GM19023 (cell line): ENCODE measurements around the gene OR7C1.
"Not testable (repeated sequence)": the region's sequence is repeated elsewhere in the genome, so short reads cannot be mapped to it uniquely, and the experiment has no call there.

Experiments used
- ATAC-seq: cut with Tn5 transposase; IDR thresholded peaks from one replicate; pipeline ENCODE4 v1.9.1; 2021; ENCODE audit warnings: mild to moderate bottlenecking, moderate library complexity; ENCODE audit not compliant: unreplicated experiment

The OR7C1 gene

DNA sequence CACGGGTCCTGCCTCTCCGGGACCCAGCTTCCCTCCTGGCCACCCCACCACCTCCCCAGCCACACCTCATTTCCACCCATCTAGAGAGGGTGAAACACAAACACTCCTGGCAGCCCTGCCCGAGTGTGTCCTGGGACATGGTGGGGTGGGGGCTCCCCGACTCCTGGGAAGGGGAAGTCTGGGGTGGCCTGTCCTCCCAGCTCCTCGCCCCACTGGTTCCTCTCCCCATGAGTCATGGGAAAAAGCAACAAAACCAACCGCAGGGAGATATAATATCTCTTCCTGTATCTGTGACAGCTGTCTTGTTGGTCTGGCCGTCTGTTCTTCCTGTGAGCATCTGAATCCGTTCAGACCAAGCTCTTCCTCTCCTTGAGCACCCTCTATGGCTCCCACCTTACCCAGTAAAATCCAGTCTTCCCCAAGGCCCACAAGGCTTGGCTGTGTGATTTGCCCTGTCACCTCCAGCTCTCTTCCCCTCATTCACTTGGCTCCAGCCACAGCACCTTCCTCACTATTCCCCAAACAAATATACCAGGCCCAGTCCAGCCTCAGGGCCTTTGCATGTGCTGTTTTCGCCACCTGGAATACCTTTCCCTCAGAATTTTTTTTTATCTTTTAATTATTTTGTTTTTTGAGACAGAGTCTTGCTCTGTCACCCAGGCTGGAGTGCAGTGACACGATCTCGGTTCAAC is 49.7 kb downstream of the OR7C1 start:
- ATAC-seq: not testable (repeated sequence)

DNA sequence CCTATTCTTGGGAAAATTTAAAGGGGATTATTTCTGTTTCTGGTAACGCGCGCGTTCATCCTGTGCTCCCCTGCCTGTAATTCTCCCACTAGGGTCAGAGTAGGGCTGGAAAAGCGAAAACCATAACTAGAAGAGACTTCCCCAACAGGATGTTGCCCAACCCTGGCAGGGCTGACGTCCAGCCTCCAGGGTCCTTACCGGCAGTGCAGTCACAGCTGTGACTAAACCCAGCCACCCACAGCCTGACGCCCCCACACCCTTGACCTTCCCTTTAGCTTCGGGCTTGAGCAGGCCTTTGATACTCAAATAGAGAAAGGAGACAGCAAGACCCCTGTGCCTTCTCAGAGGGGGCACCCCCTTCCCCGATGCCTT is 50.3 kb downstream of the OR7C1 start:
- not testable (repeated sequence) for ATAC-seq

DNA sequence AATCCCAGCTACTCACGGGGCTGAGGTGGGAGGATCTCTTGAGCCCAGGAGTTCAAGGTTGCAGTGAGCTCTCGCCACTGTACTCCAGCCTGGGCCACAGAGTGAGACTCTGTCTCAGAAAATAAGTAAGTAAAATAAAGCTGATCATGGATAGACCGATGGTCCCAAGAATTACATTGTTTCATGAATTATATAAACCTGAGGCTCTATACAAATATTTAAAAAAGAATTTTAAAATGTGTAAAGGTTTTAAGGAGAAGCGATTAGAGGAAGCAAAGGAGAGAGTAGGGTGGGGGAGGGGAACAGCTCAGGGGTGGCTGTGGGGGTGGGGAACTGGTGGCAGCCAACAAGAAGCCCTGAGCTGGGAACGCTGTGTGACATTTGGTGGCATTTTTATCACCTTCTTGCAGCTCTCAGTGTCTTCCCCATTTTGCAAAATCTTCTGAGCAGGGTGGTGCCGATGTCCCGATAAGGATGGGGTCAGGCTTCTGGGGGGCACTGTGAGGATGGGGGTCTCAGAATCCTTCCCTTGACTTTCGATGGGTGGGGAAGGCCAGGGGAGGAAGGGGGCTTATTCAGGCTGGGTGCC is 51.5 kb downstream of the OR7C1 start:
- not testable (repeated sequence) for ATAC-seq

DNA sequence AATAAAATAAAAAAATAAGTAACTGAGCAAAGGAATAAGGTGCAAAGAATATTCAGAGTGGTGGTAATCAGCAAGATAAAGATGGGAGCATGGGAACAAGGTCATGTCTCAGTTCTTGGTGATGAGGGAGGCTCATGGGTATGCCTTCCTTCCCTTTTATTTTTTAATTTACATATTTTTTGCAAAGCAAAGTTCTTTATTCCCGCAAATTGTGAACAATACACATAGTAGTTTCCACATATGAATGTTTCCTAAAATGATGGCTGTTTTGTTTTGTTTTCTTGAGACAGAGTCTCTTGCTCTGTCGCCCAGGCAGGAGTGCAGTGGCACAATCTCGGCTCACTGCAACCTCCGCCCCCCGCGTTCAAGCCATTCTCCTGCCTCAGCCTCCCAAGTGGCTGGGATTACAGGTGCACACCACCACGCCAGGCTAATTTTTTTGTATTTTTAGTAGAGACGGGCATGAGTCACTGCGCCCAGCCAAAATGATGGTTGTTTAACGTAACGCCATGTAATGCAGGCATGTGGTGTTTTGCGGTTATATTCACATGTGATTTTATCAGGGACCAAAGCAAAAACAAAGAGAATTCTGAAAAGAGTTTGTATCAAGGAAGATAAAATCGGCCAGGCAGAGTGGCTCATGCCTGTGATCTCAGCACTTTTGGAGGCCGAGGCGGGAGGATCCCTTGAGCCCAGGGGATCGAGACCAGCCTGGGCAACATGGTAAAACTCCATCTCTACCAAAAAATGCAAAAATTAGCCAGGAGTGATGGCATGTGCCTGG is 52.2 kb downstream of the OR7C1 start:
- no peak for ATAC-seq

DNA sequence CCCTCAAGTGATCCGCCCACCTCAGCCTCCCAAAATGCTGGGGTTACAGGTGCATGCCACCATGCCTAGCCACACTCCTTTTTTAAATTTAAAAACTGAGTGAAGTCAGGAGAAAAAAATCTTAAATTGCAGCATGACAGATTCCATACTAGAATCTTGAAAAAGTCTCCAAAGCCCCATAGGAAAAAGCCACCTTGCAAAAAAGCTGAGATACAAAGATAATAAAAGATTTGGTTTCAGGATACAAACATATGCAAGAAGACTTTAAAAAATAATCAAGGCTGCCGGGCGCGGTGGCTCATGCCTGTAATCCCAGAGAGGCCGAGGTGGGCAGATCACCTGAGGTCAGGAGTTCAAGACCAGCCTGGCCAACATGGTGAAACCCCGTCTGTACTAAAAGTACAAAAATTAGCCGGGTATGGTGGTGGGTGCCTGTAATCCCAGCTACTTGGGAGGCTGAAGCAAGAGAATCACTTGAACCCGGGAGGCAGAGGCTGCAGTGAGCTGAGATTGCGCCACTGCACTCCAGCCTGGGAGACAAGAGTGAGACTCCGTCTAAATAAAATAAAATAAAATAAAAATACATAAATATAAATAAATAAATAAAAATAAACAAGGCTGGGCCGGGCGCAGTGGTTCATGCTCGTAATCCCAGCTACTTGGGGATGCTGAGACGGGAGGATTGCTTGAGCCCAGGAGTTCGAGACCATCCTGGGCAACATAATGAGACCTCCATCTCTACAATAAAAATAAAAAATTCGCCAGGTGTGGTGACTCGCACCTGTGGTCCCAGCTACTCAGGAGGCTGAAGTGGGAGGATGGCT is 53.1 kb downstream of the OR7C1 start:
- ATAC-seq: not testable (repeated sequence)

DNA sequence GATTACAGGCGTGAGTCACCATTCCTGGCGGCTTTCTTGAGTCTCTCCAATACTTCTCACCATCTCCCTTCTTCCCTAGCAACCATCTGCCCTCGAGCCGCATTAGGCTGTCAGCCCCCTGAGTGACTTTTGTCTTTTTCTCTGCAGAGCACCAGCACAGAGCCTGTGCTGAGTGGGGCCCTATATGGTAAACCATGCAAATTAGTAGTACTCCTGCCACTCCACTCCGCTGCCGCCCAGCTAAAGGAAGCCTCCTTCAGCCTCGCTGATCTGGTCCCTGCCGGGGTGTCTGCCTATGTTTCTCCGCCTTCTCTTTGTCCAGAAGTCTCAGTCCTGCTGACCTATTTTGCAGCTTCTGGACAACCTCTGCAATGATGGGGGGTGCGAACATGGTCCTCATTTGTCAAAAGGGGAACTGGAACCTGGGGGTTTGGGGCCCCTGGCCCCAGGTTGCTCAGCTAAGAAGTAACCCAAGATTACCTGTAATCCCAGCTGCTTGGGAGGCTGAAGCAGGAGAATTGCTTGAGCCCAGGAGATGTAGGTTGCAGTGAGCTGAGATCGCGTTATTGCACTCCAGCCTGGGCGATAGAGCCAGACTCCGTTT is 54.3 kb downstream of the OR7C1 start:
- ATAC-seq: not testable (repeated sequence)

DNA sequence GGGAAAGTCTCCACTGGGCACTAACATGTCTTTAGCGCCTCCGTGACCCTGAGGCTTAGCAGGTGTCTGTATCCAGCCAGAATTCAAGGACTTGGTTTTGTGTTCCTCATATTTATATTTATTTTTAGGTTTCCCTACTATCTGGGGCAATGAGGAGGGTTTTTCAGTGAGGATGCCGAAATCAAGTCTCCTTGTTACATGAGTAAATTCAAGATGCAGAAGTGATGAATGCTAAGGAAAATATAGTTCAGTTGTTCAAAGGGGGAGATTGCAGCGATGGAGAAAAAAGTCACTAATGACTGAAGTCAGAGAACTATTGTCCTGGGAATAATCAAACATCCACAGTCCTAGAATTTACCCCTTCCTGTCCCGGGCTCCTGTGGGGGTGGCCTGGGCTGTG is 55.8 kb downstream of the OR7C1 start:
- no peak for ATAC-seq

DNA sequence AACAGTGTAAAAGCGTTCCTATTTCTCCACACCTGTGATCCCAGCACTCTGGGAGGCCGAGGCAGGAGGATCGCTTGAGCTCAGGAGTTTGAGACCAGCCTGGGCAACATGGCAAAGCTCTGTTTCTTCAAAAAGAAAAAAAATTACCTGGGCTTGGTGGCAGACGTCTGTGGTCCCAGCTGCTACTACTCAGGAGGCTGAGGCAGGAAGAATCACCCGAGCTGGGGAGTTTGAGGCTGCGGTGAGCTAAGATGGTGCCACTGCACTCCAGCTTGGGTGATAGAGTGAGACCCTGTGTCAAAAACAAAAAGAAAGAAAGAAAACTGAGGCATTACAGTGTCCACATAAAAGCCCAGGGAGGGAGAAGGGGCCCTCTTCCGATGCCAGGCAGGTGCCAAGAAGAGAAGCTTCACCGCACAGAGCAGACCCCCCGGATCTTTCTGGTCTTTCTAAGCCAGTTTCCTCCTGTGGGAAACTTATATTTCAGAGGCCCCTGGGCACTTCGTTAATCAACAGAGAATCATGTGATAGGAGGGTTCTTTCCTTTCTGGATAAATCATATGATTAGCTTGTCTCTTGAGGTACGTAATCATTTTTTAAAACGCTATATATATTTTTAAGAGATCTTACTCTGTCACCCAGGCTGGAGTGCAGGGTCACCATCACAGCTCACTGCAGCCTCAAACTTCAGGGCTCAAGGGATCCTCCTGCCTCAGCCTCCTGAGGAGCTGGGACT is 56.7 kb downstream of the OR7C1 start, which contains the start of gene ADGRE2:
ADGRE2 (minus strand) TSS at position 451 of the 736 bp plus-strand sequence. CDS start 1,804 bp downstream, outside the sequence.
- not testable (repeated sequence) for ATAC-seq

DNA sequence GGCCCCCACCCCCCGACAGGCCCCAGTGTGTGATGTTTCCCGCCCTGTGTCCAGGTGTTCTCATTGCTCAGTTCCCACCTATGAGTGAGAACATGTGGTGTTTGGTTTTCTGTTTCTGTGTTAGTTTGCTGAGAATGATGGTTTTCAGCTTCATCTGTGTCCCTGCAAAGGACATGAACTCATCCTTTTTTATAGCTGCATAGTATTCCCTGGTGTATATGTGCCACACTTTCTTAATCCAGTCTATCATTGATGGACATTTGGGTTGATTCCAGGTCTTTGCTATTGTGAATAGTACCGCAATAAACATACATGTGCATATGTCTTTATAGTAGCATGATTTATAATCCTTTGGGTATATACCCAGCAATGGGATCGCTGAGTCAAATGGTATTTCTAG is 57.3 kb downstream of the OR7C1 start:
- ATAC-seq: not testable (repeated sequence)

DNA sequence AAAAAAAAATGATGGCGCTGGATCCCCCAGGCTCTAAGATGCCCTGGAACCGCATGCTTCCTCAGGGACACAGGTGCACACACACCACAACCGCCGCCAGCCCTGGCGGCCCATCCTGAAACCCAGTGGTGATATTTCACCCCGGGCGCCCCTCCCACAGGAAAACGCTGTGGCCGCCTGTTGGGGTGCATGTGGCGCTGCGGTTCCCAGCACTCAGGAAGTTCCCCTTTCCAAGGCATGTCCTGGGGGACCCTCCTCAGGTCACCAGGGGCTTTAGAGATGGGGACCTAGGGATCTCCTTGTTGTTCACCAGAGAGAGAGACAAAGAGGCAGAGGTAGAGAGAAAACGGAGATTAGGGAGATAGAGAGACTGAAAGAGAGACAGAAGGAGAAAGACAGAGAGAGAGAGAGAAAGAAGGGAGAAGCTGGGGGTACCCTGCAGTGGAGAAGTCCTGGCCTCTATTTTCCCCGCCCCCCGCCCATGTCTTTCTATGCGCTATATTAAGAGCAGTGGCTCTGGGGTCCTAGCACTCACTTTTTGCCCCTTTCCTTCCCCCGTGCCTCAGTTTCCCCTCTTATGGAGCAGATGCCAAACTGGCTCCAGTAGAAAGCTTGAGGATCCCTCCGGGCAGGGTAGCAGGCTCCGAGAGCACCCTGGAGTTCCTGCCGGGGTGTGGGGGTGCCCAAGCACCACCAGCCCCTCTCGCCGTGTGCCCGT is 59.0 kb downstream of the OR7C1 start:
- no peak for ATAC-seq

DNA sequence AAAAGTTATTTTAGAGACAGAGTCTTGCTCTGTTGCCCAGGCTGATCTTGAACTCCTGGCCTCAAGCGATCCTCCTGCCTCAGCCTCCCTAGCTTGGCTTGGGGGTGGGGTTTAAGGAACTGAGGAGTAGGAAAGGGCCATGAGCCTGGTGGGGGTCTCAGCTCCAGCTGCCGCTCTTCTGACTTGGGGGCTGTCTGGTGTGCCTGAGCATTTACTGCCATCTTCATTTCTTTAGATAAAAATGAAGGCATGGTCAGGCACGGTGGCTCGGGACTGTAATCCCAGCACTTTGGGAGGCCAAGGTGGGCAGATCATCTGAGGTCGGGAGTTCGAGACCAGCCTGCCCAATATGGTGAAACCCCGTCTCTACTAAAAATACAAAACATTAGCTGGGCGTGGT is 59.7 kb downstream of the OR7C1 start:
- ATAC-seq: not testable (repeated sequence)

DNA sequence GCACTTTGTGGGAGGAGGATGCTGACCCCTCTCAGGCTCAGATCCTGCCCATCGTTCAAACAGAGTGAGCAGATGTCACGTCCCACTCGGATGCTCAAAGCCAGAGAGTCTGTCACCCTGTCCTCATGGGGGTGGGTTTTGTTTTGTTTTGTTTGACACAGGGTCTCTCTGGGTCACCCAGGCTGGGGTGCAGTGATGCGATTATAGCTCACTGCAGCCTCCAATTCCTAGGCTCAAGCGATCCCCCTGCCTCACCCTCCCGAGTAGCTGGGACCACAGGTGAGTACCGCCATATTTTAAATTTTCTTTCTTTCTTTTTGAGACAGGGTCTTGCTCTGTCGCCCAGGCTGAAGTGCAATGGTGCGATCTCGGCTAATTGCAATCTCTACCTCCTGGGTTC is 60.6 kb downstream of the OR7C1 start:
- no peak for ATAC-seq

DNA sequence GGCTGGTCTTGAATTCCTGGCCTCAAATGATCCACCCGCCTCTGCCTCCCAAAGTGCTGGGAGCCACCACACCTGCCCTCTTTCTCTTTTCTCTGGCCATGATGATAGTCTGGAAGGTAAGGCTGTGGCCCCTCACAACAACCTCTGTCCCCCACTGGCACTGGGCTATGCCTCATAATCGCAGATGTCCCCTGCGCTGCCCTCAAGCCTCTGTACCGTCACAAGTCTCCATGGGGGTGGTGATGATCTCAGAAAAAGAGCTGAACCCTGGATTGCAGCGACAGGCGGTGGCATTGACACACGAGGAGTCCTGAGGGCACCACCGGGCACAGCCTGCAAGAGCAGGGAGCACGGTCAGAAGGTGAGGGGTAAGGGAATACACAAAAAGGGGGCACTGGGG is 61.3 kb downstream of the OR7C1 start:
- ATAC-seq: not testable (repeated sequence)

DNA sequence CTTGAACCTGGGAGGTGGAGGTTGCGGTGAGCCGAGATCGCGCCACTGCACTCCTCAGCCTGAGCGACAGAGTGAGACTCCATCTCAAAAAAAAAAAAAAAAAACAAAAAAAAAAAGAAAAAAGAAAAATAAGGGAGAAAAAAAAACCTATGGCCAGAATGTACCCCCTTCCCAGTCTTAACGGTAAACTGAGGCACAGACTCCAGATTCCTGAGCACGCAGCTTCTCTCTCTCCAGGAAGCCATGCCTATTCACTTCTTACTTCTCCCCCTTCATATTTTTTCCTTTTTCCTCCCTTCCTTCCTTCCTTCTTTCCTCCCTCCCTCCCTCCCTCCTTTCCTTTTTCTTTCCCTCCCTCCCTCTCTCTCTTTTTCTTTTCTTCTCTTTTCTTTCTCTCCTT is 62.0 kb downstream of the OR7C1 start:
- no peak for ATAC-seq

DNA sequence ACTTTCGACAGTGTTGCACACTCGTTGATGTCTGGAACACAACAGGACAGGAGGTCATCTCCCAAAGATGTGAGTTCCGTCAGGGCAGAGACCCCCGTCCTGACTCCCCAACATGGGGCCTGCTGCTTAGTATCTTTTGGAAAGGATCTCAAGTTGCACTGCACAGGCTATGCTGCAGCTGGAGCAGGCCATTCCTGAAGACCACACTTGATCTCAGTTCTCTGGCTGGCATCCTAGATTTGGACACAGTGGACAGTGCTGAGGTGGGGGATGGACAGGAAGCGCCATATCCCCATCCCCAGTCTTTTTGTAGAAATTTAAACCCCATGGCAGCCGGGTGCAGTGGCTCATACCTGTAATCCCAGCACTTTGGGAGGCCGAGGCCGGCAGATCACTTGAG is 62.5 kb downstream of the OR7C1 start:
- ATAC-seq: no peak

DNA sequence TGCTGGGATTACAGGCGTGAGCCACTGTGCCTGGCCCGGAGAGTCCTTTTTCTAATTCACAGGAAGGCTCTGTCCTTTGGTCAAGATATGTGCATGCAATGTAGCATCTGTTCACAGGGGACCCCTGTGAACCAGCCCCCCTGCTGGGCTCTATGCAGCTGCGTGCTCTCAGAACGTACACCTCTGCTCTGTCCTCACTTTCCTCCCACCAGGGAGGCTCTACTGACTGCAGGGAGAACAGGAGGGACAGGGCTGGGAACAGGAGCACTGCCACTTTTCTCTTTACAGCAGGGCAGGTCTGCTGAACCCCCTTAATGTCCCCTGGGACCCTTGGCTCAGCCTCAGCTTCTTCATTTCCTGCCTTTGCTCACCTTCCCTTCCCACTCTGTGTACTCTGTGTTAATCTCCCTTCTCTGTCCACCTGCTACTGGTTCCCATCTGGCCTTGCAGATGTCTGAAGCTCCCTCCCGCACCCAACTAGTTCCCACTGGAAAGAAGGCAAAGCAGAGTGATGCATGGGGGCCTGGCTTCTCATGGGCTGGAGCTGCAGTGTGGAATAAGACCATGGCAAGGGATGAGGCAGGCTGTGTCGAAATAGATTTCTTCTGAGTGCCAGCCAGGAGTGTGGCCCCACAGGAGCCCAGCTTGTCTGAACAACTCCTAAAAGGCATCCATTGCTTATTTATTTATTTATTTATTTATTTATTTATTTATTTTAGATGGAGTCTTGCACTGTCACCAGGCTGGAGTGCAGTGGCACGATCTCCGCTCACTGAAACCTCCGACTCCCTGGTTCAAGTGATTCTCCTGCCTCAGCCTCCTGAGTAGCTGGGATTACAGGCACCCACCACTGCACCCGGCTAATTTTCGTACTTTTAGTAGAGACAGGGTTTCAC is 63.8 kb downstream of the OR7C1 start:
- no peak for ATAC-seq

DNA sequence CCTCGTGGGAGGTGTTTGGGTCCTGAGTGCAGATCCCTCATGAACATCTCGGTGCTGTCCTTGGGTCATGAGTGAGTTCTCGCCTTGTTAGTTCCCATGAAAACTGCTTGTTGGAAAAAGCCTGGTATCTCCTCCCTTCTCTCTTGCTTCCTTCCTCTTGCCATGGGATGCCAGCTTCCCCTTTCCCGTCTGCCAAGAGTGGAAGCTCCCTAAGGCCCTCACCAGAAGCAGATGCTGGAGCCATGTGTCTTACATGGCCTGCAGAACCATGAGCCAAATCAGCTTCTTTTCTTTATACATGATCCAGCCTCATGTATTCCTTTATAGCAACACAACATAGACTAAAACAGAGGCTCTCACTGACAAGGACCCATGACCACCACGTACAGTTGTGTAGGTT is 64.8 kb downstream of the OR7C1 start:
- no peak for ATAC-seq

DNA sequence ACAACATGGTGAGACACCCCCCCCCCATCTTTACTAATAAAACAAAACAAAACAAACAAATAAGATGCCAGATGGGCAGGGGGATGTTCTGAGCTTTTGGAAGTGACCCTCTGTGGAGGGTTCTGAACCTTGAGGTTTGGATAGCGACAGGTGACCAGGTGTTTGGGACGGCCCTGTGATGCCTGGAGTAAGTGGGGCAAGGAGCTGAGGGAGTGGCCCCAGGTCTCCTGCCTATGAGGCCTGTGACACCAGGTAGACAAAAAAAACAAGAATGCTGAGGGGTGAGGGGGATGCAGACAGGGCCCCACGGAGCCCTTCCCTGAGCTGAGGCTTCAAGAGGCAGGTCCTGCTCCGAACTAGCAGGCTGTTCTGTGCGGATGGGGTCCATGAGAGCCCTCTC is 65.8 kb downstream of the OR7C1 start:
- ATAC-seq: no peak
